Measurements from ENCODE around the gene NIPAL1. TPM values are rescaled to one million over a fixed set of nuclear protein-coding genes. Genes with fewer than 3 reads are reported as not detected.

NIPAL1 gene
- total RNA-seq, 1 experiment from 2014 or later, result 7.1 TPM

- ATAC-seq (no peak), DNase-seq (ENCODE audit: low spot score) (no peak)
- Mint-ChIP-seq H3K4me1 (peaks cover 30% of the 10 kb centered on the region), H3K9me3 (no peaks in the 10 kb centered on the region), H3K36me3 (peaks cover 3% of the 10 kb centered on the region), H3K27me3 (ENCODE audit: low read depth) (no peaks in the 10 kb centered on the region), H3K27ac (no peak overlapping the region), H3K4me3 (no peak overlapping the region)
- ChIA-PET POLR2A (no interaction called here), CTCF (interaction anchor here (1.8 kb wide), 1 partner anchor 17 kb away, joined by 3 read pairs; the partner anchor contains the start of genes CNGA1 and NIPAL1)
- TF ChIP-seq ZNF263 (CRISPR knock-in tag; IDR thresholded peaks at IDR 0.05; ENCODE audit: low read depth) (no peak), GRHL2 (CRISPR knock-in tag; IDR thresholded peaks at IDR 0.05; ENCODE audit: insufficient replicate concordance, severe bottlenecking) (no peak), ATF6 (CRISPR knock-in tag; IDR thresholded peaks at IDR 0.05) (no peak), NR3C1 (CRISPR knock-in tag; conservative IDR thresholded peaks at IDR 0.05; ENCODE audit: low read depth) (no peak), NFATC4 (CRISPR knock-in tag; IDR thresholded peaks at IDR 0.05) (no peak), ZNF219 (CRISPR knock-in tag; IDR thresholded peaks at IDR 0.05; ENCODE audit: borderline replicate concordance) (no peak), IRF2 (CRISPR knock-in tag; IDR thresholded peaks at IDR 0.05; ENCODE audit: borderline replicate concordance, low read depth) (no peak), TEAD1 (CRISPR knock-in tag; IDR thresholded peaks at IDR 0.05) (no peak), ZNF396 (CRISPR knock-in tag; IDR thresholded peaks at IDR 0.05; ENCODE audit: borderline replicate concordance) (no peak), ZNF232 (CRISPR knock-in tag; IDR thresholded peaks at IDR 0.05) (no peak), CTCF (IDR thresholded peaks at IDR 0.05) (no peak), MXD4 (CRISPR knock-in tag; IDR thresholded peaks at IDR 0.05; ENCODE audit: borderline replicate concordance) (no peak), MLX (CRISPR knock-in tag; IDR thresholded peaks at IDR 0.05) (no peak), RORB (CRISPR knock-in tag; IDR thresholded peaks at IDR 0.05) (no peak), AR (CRISPR knock-in tag; IDR thresholded peaks at IDR 0.05) (no peak), ATF3 (CRISPR knock-in tag; conservative IDR thresholded peaks at IDR 0.05) (no peak)
- TF ChIP-seq, protein P1, sequence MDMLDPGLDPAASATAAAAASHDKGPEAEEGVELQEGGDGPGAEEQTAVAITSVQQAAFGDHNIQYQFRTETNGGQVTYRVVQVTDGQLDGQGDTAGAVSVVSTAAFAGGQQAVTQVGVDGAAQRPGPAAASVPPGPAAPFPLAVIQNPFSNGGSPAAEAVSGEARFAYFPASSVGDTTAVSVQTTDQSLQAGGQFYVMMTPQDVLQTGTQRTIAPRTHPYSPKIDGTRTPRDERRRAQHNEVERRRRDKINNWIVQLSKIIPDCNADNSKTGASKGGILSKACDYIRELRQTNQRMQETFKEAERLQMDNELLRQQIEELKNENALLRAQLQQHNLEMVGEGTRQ (CRISPR knock-in tag; IDR thresholded peaks at IDR 0.05), result no peak
- TF ChIP-seq, protein P2, sequence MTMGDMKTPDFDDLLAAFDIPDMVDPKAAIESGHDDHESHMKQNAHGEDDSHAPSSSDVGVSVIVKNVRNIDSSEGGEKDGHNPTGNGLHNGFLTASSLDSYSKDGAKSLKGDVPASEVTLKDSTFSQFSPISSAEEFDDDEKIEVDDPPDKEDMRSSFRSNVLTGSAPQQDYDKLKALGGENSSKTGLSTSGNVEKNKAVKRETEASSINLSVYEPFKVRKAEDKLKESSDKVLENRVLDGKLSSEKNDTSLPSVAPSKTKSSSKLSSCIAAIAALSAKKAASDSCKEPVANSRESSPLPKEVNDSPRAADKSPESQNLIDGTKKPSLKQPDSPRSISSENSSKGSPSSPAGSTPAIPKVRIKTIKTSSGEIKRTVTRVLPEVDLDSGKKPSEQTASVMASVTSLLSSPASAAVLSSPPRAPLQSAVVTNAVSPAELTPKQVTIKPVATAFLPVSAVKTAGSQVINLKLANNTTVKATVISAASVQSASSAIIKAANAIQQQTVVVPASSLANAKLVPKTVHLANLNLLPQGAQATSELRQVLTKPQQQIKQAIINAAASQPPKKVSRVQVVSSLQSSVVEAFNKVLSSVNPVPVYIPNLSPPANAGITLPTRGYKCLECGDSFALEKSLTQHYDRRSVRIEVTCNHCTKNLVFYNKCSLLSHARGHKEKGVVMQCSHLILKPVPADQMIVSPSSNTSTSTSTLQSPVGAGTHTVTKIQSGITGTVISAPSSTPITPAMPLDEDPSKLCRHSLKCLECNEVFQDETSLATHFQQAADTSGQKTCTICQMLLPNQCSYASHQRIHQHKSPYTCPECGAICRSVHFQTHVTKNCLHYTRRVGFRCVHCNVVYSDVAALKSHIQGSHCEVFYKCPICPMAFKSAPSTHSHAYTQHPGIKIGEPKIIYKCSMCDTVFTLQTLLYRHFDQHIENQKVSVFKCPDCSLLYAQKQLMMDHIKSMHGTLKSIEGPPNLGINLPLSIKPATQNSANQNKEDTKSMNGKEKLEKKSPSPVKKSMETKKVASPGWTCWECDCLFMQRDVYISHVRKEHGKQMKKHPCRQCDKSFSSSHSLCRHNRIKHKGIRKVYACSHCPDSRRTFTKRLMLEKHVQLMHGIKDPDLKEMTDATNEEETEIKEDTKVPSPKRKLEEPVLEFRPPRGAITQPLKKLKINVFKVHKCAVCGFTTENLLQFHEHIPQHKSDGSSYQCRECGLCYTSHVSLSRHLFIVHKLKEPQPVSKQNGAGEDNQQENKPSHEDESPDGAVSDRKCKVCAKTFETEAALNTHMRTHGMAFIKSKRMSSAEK (CRISPR knock-in tag; IDR thresholded peaks at IDR 0.05; ENCODE audit: borderline replicate concordance), result no peak
- TF ChIP-seq, protein P3, sequence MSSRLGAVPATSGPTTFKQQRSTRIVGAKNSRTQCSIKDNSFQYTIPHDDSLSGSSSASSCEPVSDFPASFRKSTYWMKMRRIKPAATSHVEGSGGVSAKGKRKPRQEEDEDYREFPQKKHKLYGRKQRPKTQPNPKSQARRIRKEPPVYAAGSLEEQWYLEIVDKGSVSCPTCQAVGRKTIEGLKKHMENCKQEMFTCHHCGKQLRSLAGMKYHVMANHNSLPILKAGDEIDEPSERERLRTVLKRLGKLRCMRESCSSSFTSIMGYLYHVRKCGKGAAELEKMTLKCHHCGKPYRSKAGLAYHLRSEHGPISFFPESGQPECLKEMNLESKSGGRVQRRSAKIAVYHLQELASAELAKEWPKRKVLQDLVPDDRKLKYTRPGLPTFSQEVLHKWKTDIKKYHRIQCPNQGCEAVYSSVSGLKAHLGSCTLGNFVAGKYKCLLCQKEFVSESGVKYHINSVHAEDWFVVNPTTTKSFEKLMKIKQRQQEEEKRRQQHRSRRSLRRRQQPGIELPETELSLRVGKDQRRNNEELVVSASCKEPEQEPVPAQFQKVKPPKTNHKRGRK (CRISPR knock-in tag; IDR thresholded peaks at IDR 0.05; ENCODE audit: borderline replicate concordance), result no peak
Measured at GRCh38 chr4:48032721-48033120, 16.1 kb downstream of the NIPAL1 start.
